Activated CD4-positive, alpha-beta T cell treated with anti-CD3 and anti-CD28 coated beads, Interleukin-10, Interleukin-2, amounts not matched to agents 100 ng/mL and 50 ng/mL, durations not matched to agents 16 hours and 8 hours (primary cell): ENCODE results near the gene FITM2.
A peak's percentile ranks its signal among the peaks of the same experiment; 100 is the strongest.
"Not testable (repeated sequence)": the region's sequence is repeated elsewhere in the genome, so short reads cannot be mapped to it uniquely, and the experiment has no call there.

Source experiments
- DNase-seq: peaks from one replicate; pipeline ENCODE4 v3.0.0-alpha.2; 2020

FITM2 gene

DNA sequence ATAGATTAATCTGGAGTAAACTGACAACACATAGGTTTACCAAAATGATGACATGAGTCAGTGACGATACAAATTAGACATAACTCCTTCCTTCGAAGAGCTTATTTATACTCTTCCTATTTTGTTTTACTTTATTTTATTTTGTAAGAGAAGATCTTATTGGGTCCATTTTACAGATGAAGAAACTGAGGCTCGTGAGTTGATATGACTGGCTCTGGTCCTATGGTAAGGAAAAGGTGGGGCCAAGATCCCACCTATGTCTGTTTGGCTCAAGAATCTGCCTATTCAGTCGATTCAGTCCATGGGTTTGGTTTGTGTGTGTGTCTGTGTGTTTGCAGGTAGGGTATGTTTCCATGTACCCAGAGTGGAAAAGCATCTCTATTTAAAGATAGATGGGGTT lies 17.4 kb upstream of the FITM2 start:
- DNase-seq = no peak

GRCh38 chr20:44327748-44328147 lies 16.7 kb upstream of the FITM2 start:
- not testable (repeated sequence) for DNase-seq

DNA sequence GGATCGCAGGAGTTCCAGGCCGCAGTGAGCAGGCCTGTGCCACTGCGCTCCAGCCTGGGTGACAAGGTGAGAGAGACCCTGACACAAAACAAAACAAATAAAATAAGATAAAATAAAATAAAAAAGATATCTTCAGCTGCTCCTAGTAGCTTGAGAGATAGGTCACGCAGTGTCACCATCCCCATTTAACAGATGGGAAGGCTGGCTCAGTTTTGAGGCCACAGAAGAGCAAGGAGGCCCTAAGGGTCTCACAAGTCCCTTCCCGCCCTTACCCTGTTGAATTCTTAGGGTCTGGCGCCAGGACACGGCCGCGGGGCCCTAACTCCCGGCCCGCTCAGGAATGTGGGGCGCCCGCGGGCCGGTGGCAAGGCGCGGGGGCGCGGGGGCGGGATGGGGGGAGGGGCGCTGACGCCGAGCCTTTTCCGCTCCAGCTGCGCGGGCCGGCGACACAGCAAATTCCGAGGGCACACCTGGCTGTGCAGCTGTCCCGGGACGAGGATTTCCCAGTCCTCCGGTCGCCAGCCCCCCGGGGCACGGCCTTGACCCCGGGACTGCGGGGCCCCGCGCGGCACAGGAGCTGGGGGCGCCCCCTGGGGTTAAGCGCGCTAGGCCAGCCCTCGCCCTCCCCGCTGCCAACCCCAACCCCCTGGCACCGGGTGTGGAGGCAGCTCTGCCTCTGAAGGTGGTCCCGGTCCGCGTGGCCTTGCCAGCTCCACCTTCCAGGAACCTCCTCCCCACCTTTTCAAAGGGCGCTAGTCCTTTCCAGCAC lies 15.6 kb upstream of the FITM2 start:
- DNase-seq = no peak

DNA sequence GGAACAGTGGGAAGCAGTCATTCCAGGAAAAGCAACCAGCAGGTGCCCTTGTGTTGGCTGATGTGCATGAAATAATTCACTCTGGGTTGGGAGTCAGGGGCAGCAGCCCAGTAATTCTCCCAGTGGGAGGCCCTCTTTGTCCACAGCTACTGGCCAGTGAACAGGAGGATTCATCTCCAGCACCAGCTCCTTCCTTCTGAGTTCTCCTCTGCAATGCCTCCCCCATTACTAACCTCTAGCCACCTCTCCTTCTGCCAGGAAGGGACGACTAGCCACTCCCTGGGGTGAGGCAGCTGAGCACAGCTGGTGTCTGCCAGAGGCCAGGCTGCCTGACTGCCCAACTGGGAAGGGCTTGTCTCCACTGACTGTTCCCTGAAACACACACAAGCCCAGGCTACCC lies 13.3 kb upstream of the FITM2 start:
- DNase-seq = no peak

- no peak for DNase-seq
These were observed 8.9 kb upstream of the FITM2 start for GRCh38 chr20:44319839-44320422.

- DNase-seq = no peak
These were observed 3.9 kb upstream of the FITM2 start for GRCh38 chr20:44314870-44315269.

GRCh38 chr20:44309763-44310663 lies 989 bp downstream of the FITM2 start:
- DNase-seq = peak; percentile 9

- no peak for DNase-seq
These were observed 4.1 kb downstream of the FITM2 start for GRCh38 chr20:44306927-44307326.

DNA sequence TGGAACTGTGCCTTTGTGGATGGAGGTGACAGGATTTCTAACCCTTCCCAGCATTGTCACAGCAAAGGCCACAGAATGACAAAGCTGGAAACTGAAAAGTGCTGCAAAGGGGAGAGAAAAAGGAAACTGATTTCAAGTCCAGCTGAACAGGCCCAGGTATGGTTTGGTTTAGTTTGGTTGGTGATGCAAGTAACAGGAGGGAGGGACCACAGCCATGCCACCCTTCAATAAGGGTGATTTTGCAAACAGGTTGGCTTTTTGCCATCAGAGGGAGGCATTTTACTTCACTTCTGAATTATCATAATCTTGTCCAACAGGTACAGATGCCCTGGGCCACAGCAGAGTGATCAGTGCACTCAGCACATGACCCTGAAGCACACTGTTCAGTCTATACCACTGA lies 6.6 kb downstream of the FITM2 start:
- DNase-seq = no peak

DNA sequence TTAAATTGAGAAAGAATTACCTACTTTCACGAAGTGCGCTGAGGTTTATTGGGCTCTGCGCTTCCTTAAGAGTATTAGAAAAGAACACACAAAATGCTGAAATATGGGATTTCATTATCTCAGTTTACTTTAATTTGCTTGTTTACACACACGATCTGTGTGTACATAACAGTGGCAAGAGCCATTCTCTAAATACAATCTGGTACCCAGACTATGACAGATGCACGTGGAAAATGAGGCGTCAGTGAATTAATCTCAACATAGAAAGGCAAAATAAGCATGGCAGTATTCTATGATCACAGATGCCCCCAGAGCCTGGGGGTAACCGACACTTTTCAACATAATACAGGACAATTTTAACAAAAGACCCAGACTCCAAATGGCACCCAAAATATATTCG lies 8.3 kb downstream of the FITM2 start:
- no peak for DNase-seq

DNA sequence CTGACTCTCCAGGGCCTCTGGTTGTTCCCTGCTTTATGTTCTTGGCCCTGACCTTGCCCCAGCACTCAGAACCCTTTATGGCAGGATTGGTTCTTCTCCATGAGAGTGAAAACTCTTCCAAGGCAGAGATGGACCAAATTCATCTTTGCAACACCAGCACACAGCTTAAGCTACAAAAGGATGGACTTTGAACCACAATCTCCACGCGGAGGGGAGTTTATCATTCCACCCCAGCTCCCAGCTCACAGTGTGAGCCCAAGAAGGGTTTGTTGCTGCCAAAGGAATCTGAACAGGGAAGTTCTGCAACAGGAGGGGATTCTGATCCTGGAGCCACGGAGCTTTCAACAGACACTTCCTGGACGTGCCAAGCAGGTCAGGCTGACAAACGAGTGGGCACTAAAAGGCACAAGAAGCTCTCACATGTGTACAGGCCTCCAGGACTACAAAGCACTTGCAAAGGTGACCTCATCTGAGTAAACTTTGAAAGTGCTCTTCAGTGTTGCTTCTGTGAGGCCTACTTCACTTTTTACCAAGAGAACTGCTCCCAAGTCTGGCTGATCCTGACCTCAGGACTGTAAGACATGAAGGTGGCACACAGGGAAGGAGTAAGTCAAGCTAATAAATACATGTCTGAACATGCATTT lies 8.9 kb downstream of the FITM2 start:
- no peak for DNase-seq

DNA sequence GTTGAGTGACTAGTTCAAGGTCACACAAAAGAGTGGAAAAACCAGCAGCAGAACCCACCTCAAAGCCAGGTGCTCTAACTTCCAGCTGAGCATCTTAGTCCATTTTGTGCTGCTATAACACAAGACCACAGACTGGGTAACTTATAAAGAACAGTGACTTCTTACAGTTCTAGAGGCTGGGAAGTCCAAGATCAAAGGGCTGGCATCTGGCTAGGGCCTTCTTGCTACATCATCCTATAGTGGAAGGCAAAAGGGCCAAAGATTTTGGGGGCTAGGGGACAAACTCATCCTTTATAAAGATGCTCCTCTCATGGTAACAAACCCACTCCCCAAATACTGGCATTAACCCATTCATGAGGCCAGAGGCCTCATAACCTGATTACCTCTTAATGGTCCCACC lies 9.7 kb downstream of the FITM2 start:
- no peak for DNase-seq

- not testable (repeated sequence) for DNase-seq
These were observed 11.9 kb downstream of the FITM2 start for GRCh38 chr20:44299011-44299535.

GRCh38 chr20:44297721-44298120 lies 13.3 kb downstream of the FITM2 start:
- DNase-seq = no peak

GRCh38 chr20:44296011-44296410 lies 15.0 kb downstream of the FITM2 start:
- no peak for DNase-seq

GRCh38 chr20:44291754-44292153 lies 19.2 kb downstream of the FITM2 start:
- DNase-seq = no peak

- DNase-seq = no peak
These were observed 22.8 kb downstream of the FITM2 start for GRCh38 chr20:44288252-44288651.

- no peak for DNase-seq
These were observed 23.5 kb downstream of the FITM2 start for GRCh38 chr20:44287272-44288097.

DNA sequence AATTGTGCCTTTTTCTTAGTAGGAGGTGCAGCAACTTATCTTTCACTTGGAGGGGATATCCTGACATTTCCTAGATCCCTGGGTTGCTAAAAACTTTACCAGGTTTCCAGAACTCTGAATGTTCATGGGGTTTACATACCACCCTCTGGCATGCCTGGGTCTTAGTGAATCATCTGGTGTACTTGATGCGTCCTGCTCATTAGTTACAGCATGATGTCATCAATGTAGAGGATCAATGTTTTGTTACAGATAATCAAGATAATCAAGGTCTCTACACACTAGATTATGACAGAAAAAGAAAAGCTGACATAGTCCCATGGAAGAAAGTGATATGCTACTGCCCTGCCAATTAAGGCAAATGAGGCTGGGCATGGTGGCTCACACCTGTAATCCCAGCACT lies 27.0 kb downstream of the FITM2 start:
- no peak for DNase-seq

- no peak for DNase-seq
These were observed 28.8 kb downstream of the FITM2 start for GRCh38 chr20:44282192-44282591.

DNA sequence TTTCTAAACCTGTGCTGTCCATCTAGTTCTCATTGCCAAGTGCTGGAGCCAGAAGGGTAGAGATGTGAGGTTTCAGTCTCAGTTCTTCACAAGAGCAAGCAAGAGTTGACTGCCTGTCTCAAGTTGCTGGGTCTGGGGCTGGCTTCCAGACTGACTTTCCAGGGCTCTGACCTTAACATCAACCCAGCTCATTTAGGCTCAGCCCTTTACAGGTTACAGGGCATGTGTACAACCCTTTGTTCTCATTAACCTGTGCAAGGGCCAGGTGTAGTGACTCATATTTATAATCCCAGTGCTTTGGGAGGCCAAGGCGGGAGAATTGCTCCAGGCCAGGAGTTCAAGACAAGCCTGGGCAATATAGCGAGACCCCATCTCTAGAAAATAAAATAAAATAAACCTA lies 30.6 kb downstream of the FITM2 start:
- no peak for DNase-seq

DNA sequence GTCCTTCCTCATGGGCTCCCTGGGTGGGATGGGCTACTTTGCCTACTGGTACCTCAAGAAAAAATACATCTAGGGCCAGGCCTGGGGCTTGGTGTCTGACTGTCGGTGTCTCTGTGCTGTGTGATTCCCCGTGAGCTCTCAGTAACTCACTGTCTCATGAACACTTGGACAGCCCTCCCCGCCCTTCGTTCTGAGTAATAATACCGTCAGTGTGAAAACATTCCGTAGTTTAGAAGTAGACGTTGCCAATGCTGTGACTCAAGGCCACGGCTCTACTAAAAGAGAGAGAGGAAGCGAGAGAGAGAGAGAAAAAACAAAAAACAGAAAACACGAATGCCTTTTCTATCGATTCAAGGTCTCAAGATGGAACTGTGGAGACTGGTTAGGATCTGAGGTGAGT lies 31.8 kb downstream of the FITM2 start:
- no peak for DNase-seq
